ENCODE data around the gene HES3.

HES3 gene

DNA sequence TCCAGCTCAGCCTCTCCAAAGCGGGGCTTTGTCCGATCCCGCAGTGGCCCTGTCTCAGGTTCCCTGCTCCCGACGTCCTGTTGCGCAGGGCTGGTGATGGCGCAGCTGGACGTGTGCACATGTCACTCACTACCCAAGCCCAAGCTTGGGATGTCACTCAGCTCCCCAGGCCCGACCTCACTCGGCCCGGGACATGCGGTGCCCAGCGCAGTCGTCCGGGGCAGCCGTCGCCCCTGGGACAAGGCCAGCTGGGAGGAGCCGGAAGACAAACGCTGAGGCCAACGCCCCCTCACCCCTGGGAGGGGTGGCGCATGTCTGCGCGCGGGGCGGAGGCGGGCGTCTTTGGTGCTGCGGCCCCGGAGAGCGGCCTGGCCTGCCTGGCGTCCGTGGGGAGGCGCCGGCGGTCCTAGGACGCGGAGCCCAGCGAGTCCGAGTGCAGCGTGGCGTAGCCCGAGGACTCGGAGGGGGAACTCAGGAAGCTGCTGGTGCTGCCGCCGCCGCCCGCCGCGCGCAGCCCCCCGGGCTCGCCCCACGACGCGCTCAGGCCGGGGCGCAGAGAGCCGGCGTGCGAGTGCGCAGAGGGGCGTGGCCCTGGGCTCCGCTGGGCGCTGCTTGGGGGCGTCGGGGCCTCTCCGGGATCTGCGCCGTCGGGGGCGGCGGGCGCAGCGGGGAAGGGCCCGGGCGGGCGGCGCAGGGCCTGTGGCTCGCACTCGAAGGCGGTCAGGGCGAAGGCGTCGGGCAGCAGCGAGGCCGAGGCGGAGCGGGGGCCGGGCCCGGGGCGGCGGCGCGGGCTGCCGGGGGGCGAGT, 5.2 kb downstream of the HES3 start:
- no peak for DNase-seq (ENCODE audit: extremely low read depth, low read depth)
- TF ChIP-seq, protein P1, sequence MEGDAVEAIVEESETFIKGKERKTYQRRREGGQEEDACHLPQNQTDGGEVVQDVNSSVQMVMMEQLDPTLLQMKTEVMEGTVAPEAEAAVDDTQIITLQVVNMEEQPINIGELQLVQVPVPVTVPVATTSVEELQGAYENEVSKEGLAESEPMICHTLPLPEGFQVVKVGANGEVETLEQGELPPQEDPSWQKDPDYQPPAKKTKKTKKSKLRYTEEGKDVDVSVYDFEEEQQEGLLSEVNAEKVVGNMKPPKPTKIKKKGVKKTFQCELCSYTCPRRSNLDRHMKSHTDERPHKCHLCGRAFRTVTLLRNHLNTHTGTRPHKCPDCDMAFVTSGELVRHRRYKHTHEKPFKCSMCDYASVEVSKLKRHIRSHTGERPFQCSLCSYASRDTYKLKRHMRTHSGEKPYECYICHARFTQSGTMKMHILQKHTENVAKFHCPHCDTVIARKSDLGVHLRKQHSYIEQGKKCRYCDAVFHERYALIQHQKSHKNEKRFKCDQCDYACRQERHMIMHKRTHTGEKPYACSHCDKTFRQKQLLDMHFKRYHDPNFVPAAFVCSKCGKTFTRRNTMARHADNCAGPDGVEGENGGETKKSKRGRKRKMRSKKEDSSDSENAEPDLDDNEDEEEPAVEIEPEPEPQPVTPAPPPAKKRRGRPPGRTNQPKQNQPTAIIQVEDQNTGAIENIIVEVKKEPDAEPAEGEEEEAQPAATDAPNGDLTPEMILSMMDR (IDR thresholded peaks at IDR 0.05; ENCODE audit: low read depth, low read length): no peak

DNA sequence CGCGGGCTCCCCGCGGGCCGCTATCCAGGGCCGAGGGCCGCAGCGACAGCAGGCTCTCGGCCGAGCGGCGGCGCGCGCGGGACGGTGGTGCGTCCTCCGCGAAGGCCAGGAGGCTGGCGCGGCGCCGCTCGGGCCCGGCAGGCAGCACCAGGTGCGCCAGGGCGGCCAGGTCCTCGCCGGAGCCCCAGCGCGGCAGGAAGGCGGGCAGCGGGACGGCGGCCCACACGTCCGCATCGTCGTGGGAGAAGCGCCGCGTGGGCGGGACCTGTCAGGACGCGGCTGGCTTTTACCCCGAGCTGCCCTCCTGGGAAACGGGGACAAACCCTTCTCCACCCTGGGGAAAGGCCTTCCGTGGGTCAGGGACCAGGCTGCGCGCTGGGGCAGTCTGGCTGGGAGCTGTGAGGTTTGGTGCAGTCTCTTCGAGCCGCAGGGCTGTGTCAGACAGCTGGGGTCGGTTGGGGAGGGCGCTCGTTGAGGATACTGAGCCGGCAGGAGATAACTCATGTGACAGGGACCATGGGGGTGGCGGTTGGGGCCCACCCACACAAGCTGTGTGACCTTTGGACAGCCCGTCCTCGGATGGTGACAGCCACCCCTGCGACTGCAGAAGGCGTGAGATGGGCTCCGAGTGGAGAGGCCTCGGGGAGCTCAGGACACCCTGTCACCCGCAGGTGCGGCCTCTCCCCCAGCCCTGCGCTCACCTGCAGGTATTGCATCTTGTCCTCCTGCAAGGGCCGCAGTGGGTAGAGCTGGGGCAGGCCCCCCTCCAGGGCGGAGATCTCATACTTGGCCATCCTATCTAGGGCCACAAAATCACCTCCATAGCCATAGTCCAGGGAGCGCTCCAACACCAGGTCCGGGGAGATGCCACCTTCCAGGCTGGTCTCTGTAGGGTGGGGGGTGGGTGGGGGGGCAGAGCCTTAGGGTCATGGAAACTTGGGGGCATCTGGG, 6.0 kb downstream of the HES3 start:
- TF ChIP-seq, protein P1 (IDR thresholded peaks at IDR 0.05; ENCODE audit: low read depth, low read length): no peak
- no peak for DNase-seq (ENCODE audit: extremely low read depth, low read depth)

DNA sequence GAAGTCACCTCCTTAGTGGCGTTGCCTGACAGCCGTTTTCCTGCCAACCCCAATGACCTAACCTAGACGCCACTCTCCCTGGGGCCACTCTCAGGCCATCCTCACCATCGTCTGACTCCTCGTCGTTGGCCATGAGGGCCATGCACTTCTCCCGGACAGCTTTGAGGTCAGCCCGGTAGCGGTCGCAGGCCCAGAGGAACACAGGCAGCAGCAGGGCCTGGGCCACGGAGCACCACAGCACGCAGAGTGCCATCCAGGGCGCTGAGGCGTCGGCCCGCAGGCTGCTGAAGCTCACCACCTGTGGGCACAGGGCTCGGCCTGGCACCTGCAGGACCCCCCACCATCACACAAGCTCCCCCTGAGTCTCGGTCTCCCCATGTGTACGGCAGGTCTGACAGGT, 7.3 kb downstream of the HES3 start:
- TF ChIP-seq, protein P1 (IDR thresholded peaks at IDR 0.05; ENCODE audit: low read depth, low read length): no peak
- DNase-seq (ENCODE audit: extremely low read depth, low read depth): no peak

DNA sequence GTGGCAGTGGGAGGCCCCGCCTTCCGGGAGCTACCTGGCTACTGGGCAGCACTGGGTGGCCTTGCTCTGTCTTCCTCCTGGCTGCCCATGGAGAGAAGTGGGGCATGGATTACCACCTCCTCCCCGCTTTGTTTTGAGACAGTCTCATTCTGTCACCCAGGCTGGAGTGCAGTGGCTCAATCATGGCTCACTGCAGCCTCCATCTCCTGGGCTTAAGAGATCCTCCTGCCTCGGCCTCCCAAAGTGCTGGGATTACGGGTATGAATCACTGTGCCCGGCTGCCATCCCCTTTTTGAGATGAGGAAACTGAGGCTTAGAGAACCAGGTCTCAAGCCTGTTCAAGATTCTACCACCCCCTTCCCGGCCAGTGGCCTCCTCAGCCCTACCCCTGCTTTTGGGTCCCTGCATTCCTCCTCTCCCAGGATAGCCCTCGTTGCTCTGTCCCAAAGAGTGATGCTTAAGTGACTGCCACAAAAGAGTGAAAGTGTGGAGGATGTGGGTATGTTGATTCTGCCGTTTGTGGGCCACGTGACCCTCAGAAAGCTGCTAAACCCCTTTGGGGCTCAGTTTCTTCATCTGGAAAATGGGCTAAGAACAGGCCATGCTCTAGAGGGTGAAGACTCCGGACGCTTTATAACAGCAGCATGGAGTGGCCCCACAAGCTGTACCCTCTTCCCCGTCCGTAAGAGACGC, 7.8 kb downstream of the HES3 start:
- no peak for DNase-seq (ENCODE audit: extremely low read depth, low read depth)
- TF ChIP-seq, protein P1 (IDR thresholded peaks at IDR 0.05; ENCODE audit: low read depth, low read length): no peak

DNA sequence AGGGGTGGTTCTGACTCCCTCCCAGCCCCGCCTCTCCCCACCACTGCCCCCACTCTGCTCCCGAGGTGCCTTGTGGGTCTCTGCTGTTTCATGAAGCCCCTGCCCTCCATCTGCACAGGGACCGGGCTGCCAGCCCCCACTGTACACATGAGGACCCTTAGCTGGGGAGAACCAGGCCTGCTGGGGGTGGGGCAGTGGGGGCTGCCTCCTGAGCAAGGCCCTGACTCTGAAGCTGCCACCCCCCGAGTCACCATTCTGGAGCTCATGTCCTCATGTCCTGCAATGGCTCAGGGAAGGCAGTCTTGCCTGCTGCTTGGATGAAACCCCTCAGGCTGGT, 8.4 kb downstream of the HES3 start:
- DNase-seq (ENCODE audit: extremely low read depth, low read depth): no peak
- TF ChIP-seq, protein P1 (IDR thresholded peaks at IDR 0.05; ENCODE audit: low read depth, low read length): no peak

DNA sequence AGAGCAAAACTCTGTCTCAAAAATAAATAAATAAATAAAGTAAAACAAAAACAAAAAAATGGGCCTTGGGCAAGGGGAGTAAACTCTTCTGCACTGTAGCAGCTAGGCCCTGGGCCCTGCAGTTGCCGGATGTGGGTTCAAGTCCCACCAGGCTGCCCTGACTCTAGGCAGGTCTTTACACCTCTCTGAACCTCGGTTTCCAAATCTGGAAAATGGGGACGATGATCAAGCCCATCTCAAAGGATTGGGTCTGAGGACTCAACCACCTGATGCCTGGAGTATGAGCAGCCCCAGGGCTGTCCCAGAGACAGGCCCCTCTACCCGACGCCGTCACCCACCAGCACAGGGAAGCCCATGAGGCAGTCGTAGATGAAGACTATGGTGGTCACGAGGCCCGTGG, 9.4 kb downstream of the HES3 start:
- TF ChIP-seq, protein P1 (IDR thresholded peaks at IDR 0.05; ENCODE audit: low read depth, low read length): no peak
- DNase-seq (ENCODE audit: extremely low read depth, low read depth): no peak
